ENCODE results near the gene USP30. TPM values are rescaled to one million over a fixed set of nuclear protein-coding genes. Genes with fewer than 3 reads are reported as not detected.

The USP30 gene
- 6.9 to 8.6 TPM (median 7.1 TPM) in 3 replicates for total RNA-seq (2021)
- Bru-seq, nascent RNA = percentile 45 among the genes with signal in this experiment
- long read RNA-seq, experiment 1, transcript USP30-201 (13 exons, 3,742 nt) = major isoform, 30 of 59 reads
- long read RNA-seq, experiment 1, partial matches to known transcripts = 0 of 59 reads
- long read RNA-seq, experiment 1, other reads (novel, unspliced or antisense) = 29 of 59 reads
- long read RNA-seq, experiment 2, partial matches to known transcripts = 0 of 6 reads
- long read RNA-seq, experiment 2, other reads (novel, unspliced or antisense) = 3 of 6 reads
- long read RNA-seq, experiment 3 = 0 reads

- CTCF ChIA-PET = interaction anchor here (1.0 to 1.3 kb wide), 2 partner anchors 17 to 40 kb away, joined by 3 to 5 read pairs; partner anchors contain the start of gene ALKBH2
- H3K9me3 Mint-ChIP-seq = no peaks in the 10 kb centered on the region
- POLR2A ChIA-PET = interaction anchor here (0.9 to 1.3 kb wide), 2 partner anchors 17 to 101 kb away, joined by 3 read pairs; no protein-coding TSS in a partner anchor
- ATAC-seq = peak; percentile 93
- H3K27me3 Mint-ChIP-seq (ENCODE audit: low read depth) = no peaks in the 10 kb centered on the region
- no peaks in the 10 kb centered on the region for H3K36me3 Mint-ChIP-seq
- peak; percentile 83 for DNase-seq (ENCODE audit: low spot score)
- no peak within 1 kb of the TSS for H3K27ac Mint-ChIP-seq
- H3K4me1 Mint-ChIP-seq = peaks cover 10% of the 10 kb centered on the region
- H3K4me3 Mint-ChIP-seq = peak within 1 kb of the TSS; percentile 91
- no peak for TF ChIP-seq NR3C1 (CRISPR knock-in tag; conservative IDR thresholded peaks at IDR 0.05; ENCODE audit: low read depth)
- TF ChIP-seq CREM (CRISPR knock-in tag; IDR thresholded peaks at IDR 0.05) = peak; percentile 82; the same call in 1 of the 2 replicates
- no peak for TF ChIP-seq TCF7 (CRISPR knock-in tag; IDR thresholded peaks at IDR 0.05; ENCODE audit: low read depth)
- no peak for TF ChIP-seq AR (CRISPR knock-in tag; IDR thresholded peaks at IDR 0.05)
- TF ChIP-seq GABPB1 (CRISPR knock-in tag; IDR thresholded peaks at IDR 0.05) = peak; percentile 94
- TF ChIP-seq OVOL2 (CRISPR knock-in tag; IDR thresholded peaks at IDR 0.05; ENCODE audit: borderline replicate concordance) = no peak
- 0 out of 2 replicates have a peak, but pooled peaks have one; percentile 16 for TF ChIP-seq RELA (CRISPR knock-in tag; IDR thresholded peaks at IDR 0.05; ENCODE audit: borderline replicate concordance)
- no peak for TF ChIP-seq ELF4 (CRISPR knock-in tag; IDR thresholded peaks at IDR 0.05; ENCODE audit: low read depth)
- no peak for TF ChIP-seq ATF3 (CRISPR knock-in tag; conservative IDR thresholded peaks at IDR 0.05)
- TF ChIP-seq CTCF (IDR thresholded peaks at IDR 0.05) = no peak
- TF ChIP-seq TP53 (CRISPR knock-in tag; IDR thresholded peaks at IDR 0.05) = no peak
- no peak for TF ChIP-seq ATF6 (CRISPR knock-in tag; IDR thresholded peaks at IDR 0.05)
- no peak for TF ChIP-seq ERG (CRISPR knock-in tag; IDR thresholded peaks at IDR 0.05)
- no peak for TF ChIP-seq ZMAT4 (CRISPR knock-in tag; IDR thresholded peaks at IDR 0.05)
- peak; percentile 88; the same call in 1 of the 2 replicates for TF ChIP-seq KAT7 (CRISPR knock-in tag; IDR thresholded peaks at IDR 0.05; ENCODE audit: borderline replicate concordance)
- TF ChIP-seq HMGXB4 (CRISPR knock-in tag; IDR thresholded peaks at IDR 0.05) = peak; percentile 86
- TF ChIP-seq STAT6 (CRISPR knock-in tag; conservative IDR thresholded peaks at IDR 0.05; ENCODE audit: low read depth) = no peak
- TF ChIP-seq SP1 (CRISPR knock-in tag; conservative IDR thresholded peaks at IDR 0.05) = peak; percentile 80
- TF ChIP-seq FOXP1 (CRISPR knock-in tag; IDR thresholded peaks at IDR 0.05; ENCODE audit: borderline replicate concordance) = peak; percentile 50; the same call in 1 of the 2 replicates
These were observed at the start of gene USP30 for GRCh38 chr12:109052414-109053323. TSS of gene USP30 (plus strand) at chr12:109052576. CDS start at chr12:109052679, 103 bp downstream.

All from WTC11 (cell line).